ENCODE data around the gene CFAP20DC.

GRCh38 chr3:58868097-58868779 lies 181.6 kb downstream of the CFAP20DC start:
- no peak for TF ChIP-seq CTCF (IDR thresholded peaks at IDR 0.05 in 2 of 3, conservative IDR thresholded peaks at IDR 0.05 in 1 of 3; ENCODE audit: borderline replicate concordance in 1 of 3, insufficient read depth in 1 of 3, low read depth in 2 of 3, low read length in 2 of 3)
- no peak for TF ChIP-seq TCF7L2 (IDR thresholded peaks at IDR 0.05; ENCODE audit: borderline replicate concordance, extremely low read depth, insufficient read depth, insufficient read length)
- no peak for TF ChIP-seq EZH2 (IDR thresholded peaks at IDR 0.05)
- no peak for TF ChIP-seq MAX (IDR thresholded peaks at IDR 0.05)
- TF ChIP-seq ATF3 (IDR thresholded peaks at IDR 0.05) = no peak
- TF ChIP-seq REST (IDR thresholded peaks at IDR 0.05; ENCODE audit: low read depth) = no peak
- no peak for TF ChIP-seq POLR2A (IDR thresholded peaks at IDR 0.05; ENCODE audit: borderline replicate concordance, extremely low read depth, insufficient read depth, insufficient read length)
- no peak for TF ChIP-seq POLR2AphosphoS5 (IDR thresholded peaks at IDR 0.05; ENCODE audit: low read depth, low read length)
- TF ChIP-seq SIN3A (IDR thresholded peaks at IDR 0.05; ENCODE audit: low read depth) = no peak
- no peak for TF ChIP-seq SP1 (IDR thresholded peaks at IDR 0.05; ENCODE audit: low read depth)
- TF ChIP-seq ZNF274 (IDR thresholded peaks at IDR 0.05; ENCODE audit: low read depth, low read length) = no peak
- no peak for TF ChIP-seq EZH2phosphoT487 (IDR thresholded peaks at IDR 0.05; ENCODE audit: borderline replicate concordance)
- TF ChIP-seq EGR1 (IDR thresholded peaks at IDR 0.05; ENCODE audit: low read depth) = no peak
- no peak for TF ChIP-seq CEBPB (IDR thresholded peaks at IDR 0.05; ENCODE audit: low read depth)

Data from HCT116 (cell line).